Measurements from ENCODE around the gene PIPOX.

Gene PIPOX

DNA sequence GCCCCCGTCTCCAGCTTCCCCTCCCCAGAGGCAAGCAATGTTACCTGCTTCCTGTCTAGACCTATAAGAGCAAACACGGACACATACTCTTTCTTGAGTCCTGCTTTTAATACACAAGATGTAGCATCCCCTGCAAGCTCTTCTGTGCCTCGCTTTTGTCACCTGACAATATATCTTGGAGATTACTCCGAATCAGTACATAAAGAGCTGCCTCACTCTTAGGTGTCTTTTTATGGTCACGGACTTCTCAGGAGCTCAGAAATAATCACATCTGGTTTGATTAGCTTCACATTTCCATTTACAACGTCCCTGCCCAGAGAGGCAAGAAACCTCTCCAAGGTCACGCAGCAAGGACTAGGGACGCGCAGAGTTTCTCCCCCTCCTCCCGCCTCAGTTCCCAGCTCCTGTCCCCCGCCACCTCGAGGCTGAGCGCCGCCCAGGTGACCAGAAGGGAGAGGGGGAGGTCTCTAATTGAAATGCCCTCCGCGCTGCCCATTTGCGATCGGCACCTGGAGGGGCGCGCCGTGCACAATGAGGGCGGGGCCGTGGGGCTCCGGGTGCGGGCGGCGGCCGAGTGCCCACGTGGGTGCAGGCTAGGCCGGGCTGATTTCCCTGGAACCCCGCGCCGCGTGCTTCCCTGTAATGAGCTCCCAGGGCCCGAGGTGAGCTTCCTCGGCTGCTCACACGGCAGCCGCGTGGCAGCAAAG is 23.3 kb upstream of the PIPOX start:
- no peak for DNase-seq

DNA sequence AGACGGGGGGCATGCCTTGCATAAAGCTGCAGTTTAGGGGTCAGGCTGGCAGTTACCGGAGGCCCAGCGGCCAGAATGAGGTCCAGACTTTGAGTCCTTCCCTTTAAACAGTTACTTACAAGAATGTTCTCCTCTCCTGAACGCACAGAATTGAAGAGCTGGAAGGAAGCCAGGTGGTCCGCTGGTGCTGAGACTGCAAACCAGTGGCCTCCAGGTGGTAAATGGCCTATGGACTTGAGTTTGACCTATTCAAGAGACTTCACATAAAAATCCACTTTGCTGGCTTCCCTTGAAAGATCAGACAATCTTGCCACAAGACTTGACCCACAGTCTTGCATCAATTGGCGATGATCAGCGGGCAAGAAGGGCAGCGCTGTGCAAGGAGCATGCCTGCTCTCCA is 22.4 kb upstream of the PIPOX start:
- DNase-seq, result no peak

DNA sequence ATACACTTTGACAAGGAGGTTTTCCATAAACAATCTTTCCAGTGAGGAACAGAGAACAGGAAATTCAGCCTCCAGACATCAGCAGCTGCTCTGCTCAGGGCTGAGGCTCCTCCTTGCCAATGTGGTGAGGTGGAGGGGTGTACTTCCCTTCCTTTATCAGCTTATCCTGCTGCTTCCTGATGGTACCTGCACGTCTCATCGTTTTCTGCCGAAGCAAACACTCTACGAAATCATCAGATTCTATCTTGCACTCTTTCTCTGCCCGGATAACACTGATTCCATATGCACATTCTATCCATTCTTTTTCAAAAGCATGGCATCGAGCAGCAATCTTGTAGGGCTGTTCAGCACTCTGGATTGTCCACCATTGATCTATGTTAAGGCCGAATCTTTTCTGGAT is 21.7 kb upstream of the PIPOX start:
- no peak for DNase-seq

DNA sequence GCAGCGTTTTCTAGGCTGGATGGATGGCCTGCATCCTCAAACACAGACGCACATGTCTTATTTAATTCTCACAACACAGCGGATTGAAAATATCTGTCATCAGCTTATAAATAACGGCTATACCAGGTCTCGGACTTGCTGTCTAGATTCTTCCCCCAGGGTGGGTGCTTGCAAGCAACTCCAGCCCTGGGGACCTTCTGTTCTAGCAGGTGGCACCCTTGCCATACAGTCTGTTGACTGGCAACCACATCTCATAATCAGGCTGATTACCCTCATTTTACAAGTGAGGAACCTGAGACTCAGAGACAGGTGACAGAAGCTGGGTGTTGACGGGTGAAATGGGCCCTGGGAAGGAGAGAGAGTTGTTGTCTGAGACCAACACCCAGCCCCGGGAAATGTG is 20.9 kb upstream of the PIPOX start:
- peak; percentile 40 for DNase-seq

DNA sequence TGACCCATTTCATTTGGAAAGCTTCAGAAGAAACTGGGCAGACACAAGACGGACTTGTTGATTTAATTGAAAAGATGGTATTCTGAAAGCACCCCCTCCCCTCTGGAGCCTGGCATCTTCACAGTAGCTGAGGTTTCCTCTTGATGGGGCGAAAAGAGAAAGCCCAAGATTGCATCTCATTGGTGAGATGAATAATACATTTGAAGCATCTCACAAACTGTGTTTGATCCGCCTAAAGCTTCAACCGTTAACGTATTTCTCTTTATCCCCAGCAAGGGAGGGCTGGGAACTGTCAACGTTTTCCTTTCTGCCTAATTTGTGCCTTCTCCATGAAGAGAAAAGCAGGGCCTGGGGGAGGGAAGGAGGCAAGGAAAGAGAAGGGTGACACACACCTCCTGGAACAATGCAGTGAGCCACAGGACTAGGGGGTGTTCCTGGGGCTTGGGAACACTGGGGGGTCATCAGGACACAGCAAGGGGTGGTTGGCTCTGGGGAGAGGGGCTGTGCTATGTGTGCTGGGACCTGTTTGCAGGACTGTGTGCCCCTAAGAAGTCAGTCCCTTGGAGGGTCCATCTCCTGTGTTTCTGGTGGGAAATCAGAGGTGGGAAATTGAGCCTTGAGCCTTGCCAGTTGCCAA is 18.5 kb upstream of the PIPOX start:
- DNase-seq, result no peak

DNA sequence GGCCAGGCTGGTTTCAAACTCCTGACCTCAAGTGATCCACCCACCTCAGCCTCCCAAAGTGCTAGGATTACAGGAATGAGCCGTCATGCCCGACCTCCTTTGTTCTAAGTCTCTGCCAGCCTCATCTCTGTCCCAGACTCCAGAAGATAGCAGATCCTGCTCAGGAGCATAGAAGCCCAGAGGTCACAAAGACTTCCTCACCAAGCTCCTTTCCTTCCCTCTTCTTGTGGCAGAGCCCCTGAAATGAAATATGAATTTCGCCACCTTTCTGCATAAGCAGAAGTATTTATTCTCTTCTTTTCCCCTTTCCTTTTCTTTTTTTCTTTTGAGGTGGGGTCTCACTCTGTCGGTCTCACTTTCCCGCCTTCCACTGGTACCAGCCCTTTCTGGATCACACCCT is 11.5 kb upstream of the PIPOX start:
- DNase-seq, result no peak

DNA sequence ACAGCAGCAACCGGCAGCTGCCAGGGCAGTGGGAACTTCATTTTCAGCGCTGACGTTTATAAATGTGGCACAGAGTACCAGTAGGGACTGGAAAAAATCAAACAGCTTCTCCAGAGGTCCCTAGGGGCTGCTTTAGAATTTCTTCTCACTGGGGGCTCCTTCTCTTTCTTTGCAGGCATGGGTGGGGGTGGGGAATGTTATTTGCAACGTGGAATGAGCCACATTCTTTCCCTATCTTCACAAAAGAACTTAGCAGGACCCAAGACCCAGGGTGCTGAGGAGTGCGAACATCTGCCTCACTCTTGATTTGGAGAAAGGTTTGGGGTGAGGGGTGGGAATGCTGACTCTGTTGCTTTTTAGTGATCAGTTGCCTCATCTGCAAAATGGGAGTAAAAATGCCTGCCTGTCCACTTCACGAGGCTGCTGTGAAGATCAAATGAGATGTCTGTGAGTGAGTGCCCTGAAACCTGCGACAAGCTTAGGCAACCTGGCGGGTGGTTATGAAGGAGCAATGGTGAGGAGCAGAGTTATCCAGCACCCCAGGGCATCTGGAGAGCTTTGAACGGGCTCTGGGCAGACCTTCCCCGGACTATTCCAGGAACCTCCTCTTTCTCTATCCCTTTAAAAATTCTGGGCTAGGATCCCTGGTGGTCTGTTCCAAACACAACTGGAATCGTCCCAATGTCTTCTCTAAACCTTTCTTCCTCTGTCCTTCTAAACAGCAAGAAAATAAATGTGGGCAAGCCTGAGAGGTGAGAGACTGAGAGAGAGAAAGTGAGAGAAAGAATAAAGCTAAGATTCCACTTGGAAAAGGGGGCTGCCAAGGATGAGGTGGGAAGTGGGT is 10.7 kb upstream of the PIPOX start:
- DNase-seq, result no peak

DNA sequence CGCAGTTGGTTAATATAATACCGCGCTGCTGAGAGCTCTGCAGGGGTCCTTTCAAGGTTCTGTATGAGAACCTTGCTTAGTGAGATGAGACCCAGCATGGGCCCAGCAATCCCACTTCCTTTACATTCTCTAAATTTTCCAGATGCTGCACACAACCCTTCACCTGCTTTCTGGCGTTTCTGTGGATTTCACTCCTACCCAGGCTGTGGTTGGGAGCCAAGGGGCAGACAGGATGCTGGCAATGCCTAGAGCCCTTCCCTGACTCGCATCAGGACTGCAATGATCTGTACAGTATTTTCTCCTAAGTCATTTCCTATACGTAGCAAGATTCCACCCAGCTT is 10.1 kb upstream of the PIPOX start:
- no peak for DNase-seq

DNA sequence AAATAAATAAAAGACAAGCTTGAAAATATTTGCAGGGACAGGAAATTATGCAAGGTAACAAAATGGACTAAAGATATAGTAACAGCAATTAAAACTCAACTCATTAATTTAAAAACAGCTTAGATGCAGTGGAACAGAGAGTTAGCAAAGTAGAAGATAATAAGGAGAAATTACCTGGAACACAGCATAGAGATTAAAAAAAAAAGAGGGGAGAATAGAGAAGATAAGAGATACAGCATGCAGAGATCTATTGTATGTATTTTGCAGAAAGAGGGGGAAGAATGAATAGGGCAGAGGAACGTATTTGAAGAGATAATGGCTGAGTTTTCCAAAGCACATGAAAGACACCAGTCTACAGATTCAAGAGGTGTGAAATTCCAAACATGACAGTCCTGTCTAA is 8.4 kb upstream of the PIPOX start:
- DNase-seq, result no peak

DNA sequence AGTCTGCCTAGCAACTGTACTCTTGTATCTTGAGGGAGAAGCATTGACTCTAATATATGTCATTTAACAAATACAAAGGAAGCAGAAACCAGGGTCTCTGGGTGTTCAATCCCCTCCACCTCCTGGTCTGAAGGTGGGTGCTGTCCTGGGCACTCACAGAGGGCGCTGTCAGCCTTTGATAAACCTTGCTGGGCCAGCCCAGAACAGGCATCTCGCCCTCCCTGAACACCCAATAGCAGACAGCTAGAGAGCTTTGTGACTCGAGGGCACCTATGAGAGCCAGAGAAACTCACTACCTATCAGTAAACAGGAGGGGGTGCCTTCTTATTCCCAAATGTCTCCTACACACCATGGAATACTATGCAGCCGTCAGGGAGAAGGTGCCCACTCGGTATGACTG is 6.4 kb upstream of the PIPOX start:
- DNase-seq, result no peak

DNA sequence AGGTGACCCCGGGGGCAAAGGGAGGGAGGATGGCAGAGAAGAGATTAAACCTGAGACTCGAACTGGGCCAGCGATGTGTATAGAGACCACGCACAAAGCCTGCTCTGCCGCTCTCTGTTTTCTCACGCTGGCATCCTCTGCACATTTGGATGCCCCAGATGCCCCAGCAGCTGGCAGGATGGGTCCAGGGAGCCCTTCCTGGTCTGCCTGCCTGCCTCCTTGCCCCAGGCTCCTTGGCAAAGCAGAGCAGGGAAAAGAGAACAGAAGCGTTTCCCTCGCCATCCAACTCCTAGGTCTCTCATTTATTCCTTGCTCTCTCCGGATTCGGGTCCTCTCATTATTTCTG is 5.2 kb upstream of the PIPOX start:
- DNase-seq, result no peak

DNA sequence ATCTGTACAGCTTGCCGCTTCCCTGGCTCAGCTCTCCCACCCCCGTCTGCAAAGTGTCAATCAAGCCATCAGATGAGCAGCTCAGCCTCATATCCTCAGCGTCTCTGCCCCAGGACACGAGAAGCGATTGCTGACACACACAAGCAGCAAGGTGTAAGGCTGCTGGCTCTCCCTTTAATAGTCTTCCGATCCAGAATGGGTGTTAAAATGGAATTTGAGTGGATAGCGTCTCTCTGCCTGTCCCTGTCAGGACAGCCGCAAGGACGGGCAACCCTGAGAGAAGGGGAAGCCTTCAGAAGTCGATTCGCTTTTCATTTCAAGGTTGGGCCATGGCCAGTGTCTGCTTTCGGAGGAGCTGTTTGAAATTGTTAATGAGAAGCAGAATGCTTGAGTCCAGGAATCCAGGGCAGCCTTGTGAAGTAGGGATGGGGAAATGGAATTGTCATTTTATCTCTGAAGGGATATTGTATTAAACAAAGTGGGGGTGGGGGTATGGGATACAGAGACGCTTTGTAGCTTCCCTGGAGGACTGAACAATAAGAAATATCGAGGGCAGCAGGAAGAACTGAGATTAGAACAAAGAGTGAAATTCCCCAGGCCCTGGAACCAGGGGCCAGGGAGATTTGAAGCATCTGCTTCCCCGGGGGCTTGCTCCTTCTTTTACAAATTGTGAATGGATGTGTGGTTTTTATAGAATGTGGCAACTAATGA is 4.7 kb upstream of the PIPOX start:
- DNase-seq, result no peak

DNA sequence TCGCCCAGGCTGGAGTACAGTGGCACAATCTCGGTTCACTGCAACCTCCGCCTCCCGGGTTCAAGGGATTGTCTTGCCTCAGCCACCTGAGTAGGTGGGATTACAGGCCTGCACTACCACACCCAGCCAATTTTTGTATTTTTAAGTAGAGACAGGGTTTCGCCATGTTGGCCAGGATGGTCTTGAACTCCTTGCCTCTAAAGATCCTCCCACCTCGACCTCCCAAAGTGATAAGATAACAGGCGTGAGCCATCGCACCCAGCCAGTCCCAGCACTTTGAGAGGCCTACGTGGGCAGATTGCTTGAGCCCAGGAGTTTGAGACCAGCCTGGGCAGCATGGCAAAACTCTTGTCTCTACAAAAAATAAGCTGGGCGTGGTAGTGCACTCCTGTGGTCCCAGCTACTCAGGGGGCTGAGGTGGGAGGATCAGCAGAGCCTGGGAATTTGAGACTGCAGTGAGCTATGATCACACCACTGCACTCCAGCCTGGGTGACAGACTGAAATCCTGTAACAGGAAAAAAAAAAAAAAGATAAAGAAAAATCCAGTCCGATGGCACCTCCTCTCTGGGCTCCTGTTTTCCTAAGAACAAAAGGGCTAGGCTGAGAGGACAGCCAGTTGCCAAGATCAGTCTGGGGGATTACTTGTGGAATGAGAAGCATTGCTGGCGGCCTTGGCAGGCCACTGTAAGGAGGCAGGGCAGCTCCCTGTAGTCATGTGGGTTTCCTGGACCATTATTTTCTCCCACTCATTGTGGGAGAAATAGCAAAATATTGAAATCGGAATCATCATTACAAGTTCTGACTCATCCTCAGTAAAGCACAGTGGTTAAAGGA is 3.0 kb upstream of the PIPOX start:
- no peak for DNase-seq

DNA sequence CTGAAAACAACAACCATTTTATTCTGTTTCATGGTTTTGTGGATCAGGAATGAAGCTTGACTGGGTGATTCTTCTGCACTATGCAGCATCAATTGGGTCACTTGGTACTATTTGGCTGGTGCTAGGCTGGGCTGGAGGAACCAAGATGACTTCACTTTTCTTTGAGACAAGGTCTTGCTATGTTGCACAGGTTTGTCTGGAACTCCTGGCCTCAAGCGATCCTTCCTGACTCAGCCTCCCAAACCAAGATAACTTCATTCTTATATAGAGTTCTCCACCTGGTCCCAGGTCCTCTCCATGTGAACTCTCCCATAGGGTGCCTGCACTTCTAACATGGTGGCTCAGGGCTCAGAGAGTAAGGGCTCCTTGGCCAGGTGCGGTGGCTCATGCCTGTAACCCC is 1.9 kb upstream of the PIPOX start:
- DNase-seq, result no peak

DNA sequence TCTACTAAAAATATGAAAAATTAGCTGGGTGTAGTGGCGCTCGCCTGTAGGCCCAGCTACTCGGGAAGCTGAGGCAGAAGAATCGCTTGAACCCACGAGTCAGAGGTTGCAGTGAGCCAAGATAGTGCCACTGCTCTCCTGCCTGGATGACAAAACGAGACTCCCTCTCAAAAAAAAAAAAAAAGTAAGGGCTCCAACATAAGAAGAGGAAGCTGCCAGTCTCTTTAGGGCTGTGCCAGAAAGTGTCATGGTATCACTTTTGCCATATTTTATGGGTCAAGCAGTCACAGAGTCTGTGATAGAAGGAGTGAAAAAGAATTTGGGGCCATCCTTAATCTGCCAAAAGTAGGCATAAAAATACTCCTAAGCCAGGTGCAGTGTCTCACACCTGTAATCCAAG is 1.4 kb upstream of the PIPOX start:
- no peak for DNase-seq

DNA sequence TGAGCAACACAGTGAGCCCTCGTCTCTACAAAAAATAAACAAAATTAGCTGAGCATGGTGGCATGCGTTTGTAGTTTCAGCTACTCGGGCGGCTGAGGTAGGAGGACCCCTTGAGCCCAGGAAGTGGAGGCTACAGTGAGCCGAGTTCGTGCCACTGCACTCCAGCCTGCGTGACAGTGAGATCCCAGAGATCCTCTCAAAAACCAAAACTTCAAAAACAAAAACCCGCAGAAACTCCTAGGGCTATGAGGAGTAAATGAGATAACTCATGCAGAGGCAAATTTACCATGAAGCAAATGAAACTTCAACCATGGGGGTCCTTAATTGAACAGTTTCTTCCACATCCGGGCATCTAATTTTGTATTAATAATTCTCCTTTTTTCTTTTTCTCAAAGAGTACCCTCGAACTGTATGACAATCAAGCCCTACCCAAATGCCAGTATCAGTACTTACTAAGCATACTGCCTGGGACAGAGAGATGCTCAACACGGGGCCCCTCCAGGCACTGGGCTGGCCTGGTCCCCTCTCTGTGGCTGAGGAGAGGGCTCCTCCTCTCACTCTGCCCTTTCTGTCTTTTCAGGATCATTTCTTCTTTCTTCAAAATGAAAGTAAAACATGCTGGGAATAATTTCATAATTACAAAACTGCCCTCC is 789 bp upstream of the PIPOX start:
- no peak for DNase-seq

DNA sequence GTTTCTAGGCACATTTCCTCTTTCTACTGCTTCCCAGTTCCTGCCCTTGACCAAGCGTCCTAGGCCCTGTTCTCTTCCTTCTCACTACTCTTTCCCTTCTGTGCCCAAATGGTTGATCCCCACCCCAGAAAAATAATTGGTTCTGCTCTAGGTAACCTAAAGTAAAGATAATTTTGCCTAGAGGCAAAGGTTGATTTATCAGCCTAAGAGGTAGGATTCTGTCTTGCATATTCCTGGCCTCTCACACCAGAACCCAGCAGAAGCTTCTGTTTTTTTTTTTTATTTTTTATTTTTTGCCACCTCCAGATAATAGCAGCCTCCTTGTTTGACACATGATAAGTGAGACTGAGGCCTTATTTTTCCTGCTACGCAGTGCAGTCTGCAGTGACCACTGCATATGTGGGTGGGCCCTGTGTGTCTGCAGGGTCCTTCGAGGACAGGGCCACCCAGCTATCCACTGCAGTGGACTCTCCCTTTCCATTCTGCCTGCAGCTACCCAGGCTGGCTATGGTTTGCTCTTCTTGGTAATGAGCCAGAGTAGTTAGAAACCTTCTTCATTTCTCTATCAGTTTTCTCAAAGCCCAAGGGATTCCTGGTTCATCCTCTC is 701 bp downstream of the PIPOX start:
- no peak for DNase-seq

DNA sequence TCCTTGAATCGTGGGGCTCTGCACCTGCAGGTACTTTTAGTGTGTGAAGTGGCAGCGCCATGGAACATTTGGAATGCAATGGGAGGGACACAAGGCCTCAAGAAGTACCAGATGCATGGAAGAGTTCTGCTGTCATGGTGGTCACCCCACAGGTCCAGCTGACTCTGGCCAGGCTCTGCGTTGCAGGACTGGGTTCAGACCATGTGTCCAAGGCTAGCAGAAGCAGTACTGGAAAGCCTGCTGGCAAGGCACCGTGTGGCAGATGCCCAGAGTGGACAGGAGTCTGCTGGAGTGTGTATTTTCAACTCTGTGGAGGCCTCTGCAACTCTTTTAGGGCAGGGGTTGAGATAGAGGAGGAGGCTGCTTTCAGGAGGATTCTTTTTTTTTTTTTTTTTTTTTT is 2.1 kb downstream of the PIPOX start:
- no peak for DNase-seq

DNA sequence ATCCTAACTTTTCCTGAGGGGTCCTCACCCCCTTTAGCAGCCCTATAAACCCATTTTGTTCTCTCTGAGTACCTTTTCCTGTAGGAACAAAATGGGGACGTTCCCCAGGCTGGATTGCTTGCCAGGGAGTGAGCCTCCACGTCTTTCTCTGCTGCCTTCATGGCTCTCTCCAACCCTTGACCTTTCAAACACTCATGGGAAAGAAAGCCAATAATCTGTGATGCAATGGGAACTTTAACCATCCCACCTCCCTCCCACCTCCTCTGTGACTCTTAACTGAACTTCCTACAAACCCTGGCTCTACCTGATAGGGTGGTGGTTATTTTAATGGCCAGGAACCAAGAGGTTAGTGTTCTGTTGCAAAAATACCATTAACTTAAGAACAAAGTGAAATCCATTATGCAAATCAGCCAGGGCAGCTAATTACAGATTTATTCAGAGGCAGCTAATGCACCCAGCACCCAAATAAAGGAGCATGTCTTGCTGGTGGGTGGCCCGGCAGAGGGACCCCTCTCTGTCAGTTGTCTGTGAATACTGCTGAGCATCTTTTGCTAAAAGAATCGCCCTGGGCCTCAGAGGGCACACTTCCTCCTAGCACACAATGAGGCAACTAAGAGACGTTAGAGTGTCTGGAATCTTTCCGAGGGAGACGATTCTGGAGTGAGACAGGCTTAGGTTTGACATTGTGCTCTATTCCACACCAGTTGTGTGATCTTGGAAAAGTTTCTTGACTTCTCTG is 3.0 kb downstream of the PIPOX start:
- no peak for DNase-seq

DNA sequence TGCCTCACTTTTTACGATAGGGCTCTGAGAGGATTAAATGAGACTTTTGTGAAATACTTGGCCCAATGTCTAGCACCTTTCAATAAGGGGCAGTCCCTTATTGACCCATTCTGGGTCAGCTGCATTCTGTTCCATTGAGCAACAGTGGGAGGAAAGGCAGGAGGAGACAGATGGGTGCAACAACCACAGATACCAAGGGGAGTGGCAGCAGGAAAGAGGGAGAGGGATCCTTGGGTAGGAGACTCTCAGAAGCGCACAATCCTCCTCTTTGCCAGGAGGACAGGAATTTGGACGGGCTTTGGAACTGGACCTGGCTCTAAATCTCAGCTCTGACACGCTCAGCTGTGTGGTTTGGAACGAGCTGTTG is 3.5 kb downstream of the PIPOX start:
- no peak for DNase-seq
